Uterus (tissue), 4 donors: ENCODE results near the gene MXRA8. TPM values are rescaled to one million over a fixed set of nuclear protein-coding genes. Genes with fewer than 3 reads are reported as not detected.

ENCODE experiments used
- DNase-seq, 2 donors: peaks; one replicate each; pipeline ENCODE4 v3.0.0-alpha.2; 2019 to 2020
- H3K27ac ChIP-seq, 2 donors: fragments of 200-600 bp; sonication (generic); 1 replicate in 1 of 2; 2 replicates in 1 of 2; pipeline ENCODE4 v1.5.1; 2016 to 2018
- H3K27me3 ChIP-seq, 2 donors: fragments of 200-600 bp; sonication (generic); one replicate each; pipeline ENCODE4 v1.5.1; 2018 to 2019; ENCODE audit warnings: control low read depth in 1 of 2
- H3K36me3 ChIP-seq, 2 donors: fragments of 200-600 bp; sonication (generic); one replicate each; pipeline ENCODE4 v1.5.1; 2019; ENCODE audit warnings: control low read depth in 1 of 2
- H3K4me1 ChIP-seq, 2 donors: fragments of 200-600 bp; sonication (generic); one replicate each; pipeline ENCODE4 v1.5.1; 2018 to 2019; ENCODE audit warnings: control low read depth in 1 of 2
- H3K4me3 ChIP-seq, 2 donors: fragments of 200-600 bp; sonication (generic); 1 replicate in 1 of 2; 2 replicates in 1 of 2; pipeline ENCODE4 v1.5.1; 2018 to 2019; ENCODE audit warnings: mild to moderate bottlenecking in 1 of 2
- H3K9me3 ChIP-seq, 2 donors: fragments of 200-600 bp; sonication (generic); one replicate each; pipeline ENCODE4 v1.5.1; 2019; ENCODE audit warnings: control low read depth in 1 of 2
- POLR2A ChIP-seq, 2 donors: fragments of 450-650 bp; IDR thresholded peaks; one replicate each; pipeline ENCODE4 v1.6.1; 2016; ENCODE audit warnings: antibody characterized with exemption in 2 of 2, mild to moderate bottlenecking in 1 of 2, moderate library complexity in 1 of 2
- intact Hi-C: fragments of 100-400 bp; cut with DNase I; formaldehyde crosslinking; loops from one replicate; pipeline ENCODE4 v1.15.1; 2023; ENCODE audit warnings: low total_unique reads
- total RNA-seq, 4 donors: library from RNA; depleted of rRNA in 3 of 4; stranded (reverse); fragments of >200 nt in 3 of 4; gene quantifications; one replicate each; pipeline versions ENCODE4 v1.1.0 to v1.2.4, GENCODE V29; 2014 to 2023
- TF ChIP-seq, protein P1 (sequence below), 4 experiments: fragments of 200-600 bp in 2 of 4; fragments of 450-650 bp in 2 of 4; sonication (generic) in 2 of 4; IDR thresholded peaks; one replicate each; pipeline ENCODE4 v1.5.1; 2016 to 2019; ENCODE audit warnings: antibody characterized with exemption in 4 of 4, mild to moderate bottlenecking in 2 of 4, moderate library complexity in 1 of 4
- donor health status: DM: yes; HTN: yes; CAD: no.

The MXRA8 gene
- total RNA-seq, 4 donors from 2014 or later = 86.1 to 143 (median 117) TPM

DNA sequence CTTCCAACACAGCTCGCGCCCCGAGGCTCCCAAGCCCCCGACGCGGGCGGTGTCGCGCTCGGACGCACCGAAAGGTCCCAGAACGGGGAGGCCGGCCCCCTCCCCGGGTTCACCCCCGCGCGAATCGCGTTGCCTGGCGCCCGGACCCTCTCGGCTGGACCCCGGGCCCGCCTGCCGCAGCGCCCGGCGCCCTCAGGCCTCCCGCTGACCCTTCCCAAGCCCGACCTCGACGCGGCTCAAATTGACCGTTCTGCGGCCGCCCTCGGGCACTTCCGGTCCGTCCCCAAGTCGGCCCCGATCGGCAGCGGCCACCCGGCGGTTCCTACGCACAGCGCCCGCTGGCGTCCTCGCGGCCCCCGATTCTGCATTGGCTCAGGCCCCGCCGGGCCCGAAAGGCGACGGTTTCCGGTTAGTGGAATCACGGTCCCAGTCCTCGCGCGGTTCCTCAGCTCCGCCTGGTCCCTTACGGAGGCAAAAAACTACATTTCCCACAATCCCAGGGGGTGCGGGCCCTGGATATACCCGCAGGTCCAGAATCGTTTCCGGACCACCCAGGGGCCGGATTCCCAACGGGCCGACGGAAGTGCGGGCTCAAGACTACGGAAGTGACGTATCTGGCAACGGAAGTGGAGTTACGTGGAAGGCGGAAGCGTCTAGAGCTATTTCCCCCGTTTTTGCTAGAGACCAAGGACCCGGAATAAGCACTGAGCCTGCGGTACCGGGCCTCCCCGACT, 16.7 kb upstream of the MXRA8 start, which contains the start of gene AURKAIP1:
Gene AURKAIP1 (minus strand): TSS at position 279 of the 734 bp plus-strand sequence. CDS start 451 bp downstream, outside the sequence.
- intact Hi-C loops = no loop called here
- Histone ChIP-seq H3K27me3 (no peaks in the 10 kb centered on the region), H3K9me3 (no peaks in the 10 kb centered on the region), H3K4me1 (peaks cover 0 to 17% of the 10 kb centered on the region in 2 donors), H3K27ac (peak within 1 kb of the TSS; percentile 90 to 93), H3K36me3 (no peaks in the 10 kb centered on the region), H3K4me3 (peak within 1 kb of the TSS; percentile 82 to 89)
- DNase-seq = peak; percentile 98 to 99
- TF ChIP-seq, protein P1, sequence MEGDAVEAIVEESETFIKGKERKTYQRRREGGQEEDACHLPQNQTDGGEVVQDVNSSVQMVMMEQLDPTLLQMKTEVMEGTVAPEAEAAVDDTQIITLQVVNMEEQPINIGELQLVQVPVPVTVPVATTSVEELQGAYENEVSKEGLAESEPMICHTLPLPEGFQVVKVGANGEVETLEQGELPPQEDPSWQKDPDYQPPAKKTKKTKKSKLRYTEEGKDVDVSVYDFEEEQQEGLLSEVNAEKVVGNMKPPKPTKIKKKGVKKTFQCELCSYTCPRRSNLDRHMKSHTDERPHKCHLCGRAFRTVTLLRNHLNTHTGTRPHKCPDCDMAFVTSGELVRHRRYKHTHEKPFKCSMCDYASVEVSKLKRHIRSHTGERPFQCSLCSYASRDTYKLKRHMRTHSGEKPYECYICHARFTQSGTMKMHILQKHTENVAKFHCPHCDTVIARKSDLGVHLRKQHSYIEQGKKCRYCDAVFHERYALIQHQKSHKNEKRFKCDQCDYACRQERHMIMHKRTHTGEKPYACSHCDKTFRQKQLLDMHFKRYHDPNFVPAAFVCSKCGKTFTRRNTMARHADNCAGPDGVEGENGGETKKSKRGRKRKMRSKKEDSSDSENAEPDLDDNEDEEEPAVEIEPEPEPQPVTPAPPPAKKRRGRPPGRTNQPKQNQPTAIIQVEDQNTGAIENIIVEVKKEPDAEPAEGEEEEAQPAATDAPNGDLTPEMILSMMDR (IDR thresholded peaks at IDR 0.05) = peak; percentile 16 to 65 (median 40)
- TF ChIP-seq POLR2A (IDR thresholded peaks at IDR 0.05) = peak; percentile 47 to 63

DNA sequence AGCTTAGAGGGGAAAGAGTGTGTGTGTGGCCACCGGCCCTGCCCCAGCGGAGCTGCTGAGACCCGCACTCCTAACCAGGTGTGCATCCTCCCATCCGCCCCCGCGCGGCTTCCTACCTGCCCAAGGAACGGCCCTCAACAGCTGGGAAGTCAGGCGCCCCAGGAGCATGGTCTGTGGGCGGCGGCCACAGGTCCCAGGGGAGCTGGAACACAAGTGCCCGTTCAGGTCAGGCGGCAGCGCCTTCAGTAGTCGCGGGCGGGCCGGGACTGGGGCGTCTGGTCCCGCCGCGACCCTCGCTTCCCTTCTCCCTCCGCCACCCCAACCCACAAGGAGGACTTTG, 16.2 kb upstream of the MXRA8 start:
- Histone ChIP-seq H3K4me1 (peaks cover 0 to 17% of the 10 kb centered on the region in 2 donors), H3K36me3 (no peaks in the 10 kb centered on the region), H3K9me3 (no peaks in the 10 kb centered on the region), H3K4me3 (peak overlapping the region; percentile 82 to 89), H3K27ac (peak overlapping the region; percentile 90 to 93), H3K27me3 (no peaks in the 10 kb centered on the region)
- no peak for TF ChIP-seq POLR2A (IDR thresholded peaks at IDR 0.05)
- TF ChIP-seq, protein P1 (IDR thresholded peaks at IDR 0.05) = no peak
- no peak for DNase-seq
- intact Hi-C loops = no loop called here

DNA sequence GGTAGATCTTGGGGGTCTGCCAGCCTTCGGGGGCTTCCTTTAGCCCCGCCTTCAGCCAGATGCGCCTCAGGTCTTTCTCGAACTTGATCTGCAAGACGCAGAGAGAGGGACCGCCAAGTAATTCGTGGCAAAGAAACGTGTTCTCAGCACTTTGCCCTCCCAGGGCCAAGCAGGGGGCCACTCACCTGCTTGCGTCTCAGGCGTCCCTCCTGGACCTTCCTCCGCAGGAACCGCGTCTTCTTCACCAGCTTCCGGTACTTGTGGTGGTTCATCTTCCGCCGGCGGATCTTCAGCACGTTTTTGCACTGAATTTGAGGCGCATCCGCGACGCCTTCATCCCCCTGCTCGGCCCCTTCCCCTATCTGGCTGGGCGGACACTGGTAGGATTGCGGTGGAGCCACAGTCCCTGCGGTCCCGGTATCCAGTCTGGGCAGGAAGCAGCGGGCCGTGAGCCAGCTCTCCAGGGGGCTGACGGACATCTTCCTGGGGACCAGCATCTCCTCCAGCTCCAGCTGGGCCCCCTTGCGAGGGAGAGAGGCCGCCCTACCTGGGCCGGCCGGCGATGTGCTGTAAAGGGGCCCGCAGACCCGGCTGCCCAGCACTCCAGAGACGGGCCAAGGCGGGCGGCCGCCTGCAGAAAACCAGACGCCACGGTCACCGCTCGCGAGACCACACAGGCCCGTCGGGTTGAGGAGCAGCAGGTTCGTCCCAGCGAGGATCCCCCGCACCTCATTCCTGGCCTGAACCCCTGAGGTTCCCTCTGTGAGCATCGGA, 15.6 kb upstream of the MXRA8 start:
- intact Hi-C loops = no loop called here
- H3K4me3 ChIP-seq = peak overlapping the region; percentile 82 to 89
- H3K27me3 ChIP-seq = no peaks in the 10 kb centered on the region
- peak overlapping the region; percentile 90 to 93 for H3K27ac ChIP-seq
- H3K4me1 ChIP-seq = peaks cover 0 to 17% of the 10 kb centered on the region in 2 donors
- DNase-seq = peak in 1 of 2 donors; percentile 30
- TF ChIP-seq, protein P1 (IDR thresholded peaks at IDR 0.05) = no peak
- TF ChIP-seq POLR2A (IDR thresholded peaks at IDR 0.05) = no peak
- H3K9me3 ChIP-seq = no peaks in the 10 kb centered on the region
- H3K36me3 ChIP-seq = no peaks in the 10 kb centered on the region

DNA sequence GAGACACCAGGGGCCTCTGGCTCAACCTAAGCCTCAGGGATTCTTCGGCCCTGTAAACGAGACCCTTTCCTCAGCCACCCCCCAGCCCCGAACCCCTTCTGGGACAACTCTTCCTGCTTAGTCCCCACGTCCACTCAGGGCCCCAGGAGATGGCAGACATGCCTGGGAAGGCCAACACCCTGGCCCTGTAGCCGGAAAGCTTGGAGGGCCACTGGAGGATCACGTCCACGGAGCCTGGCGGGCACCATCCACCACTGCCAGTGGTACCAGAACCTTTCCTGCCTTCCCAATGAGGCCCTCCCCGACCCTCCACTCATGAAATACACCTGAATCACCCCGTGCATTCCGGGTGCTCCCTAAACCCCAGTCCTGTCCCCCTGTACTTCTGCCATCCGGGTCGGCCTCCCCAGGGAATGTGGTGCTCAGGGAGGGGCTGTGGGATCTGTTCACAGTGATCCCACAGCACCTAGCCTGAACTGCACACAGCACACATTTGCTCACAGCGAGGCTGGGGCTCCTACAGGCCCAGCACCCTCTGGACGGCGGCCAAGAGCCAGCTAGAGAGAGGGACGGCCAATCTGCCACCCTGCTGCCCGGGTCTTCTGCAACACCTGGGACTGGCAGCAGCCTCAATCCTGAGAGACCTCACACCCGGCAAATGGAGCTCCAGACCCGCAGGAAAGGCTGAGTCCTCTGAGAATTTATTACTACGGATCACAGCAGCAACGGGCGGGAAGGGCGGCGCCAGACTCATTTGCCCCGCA, 14.9 kb upstream of the MXRA8 start:
- no peak for DNase-seq
- TF ChIP-seq, protein P1 (IDR thresholded peaks at IDR 0.05) = no peak
- TF ChIP-seq POLR2A (IDR thresholded peaks at IDR 0.05) = no peak
- Histone ChIP-seq H3K4me1 (peaks cover 0 to 17% of the 10 kb centered on the region in 2 donors), H3K4me3 (no peak overlapping the region), H3K36me3 (no peaks in the 10 kb centered on the region), H3K27me3 (no peaks in the 10 kb centered on the region), H3K9me3 (no peaks in the 10 kb centered on the region), H3K27ac (no peak overlapping the region)
- intact Hi-C loops = no loop called here
